Measurements from ENCODE around the gene SLC52A1.

SLC52A1 gene

DNA sequence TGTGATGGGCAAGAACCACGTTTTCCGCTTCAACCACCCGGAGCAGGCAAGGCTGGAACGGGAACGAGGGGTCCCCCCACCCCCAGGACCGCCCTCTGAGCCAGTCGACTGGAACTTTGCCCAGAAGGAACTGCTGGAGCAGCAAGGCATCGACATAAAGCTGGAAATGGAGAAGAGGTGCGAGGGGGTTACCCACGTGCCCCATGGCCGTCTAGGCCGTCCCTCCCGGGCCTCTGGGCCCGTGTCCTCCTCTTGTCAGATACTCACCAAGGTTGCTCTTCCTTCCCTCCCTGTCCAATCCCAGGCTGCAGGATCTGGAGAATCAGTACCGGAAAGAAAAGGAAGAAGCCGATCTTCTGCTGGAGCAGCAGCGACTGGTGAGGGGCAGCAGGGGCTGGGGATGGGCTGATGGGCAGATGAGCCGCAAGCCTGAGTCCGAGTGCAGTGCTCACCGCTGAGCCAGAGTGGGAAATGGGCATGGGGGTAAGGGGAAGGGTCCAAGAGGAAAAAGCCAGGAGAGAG lies 14.7 kb downstream of the SLC52A1 start:
- H3K4me3 Mint-ChIP-seq: no peak overlapping the region
- H3K36me3 Mint-ChIP-seq: peaks cover 55 to 66% of the 10 kb centered on the region in 2 donors
- peaks cover 14 to 32% of the 10 kb centered on the region in 2 donors for H3K4me1 Mint-ChIP-seq
- no peak for DNase-seq
- no peak for ATAC-seq (replicated peaks)
- H3K27me3 Mint-ChIP-seq: peaks cover 8 to 29% of the 10 kb centered on the region in 2 donors
- no peak overlapping the region for H3K27ac Mint-ChIP-seq
- no peaks in the 10 kb centered on the region for H3K9me3 Mint-ChIP-seq

GRCh38 chr17:5019475-5019956 lies 15.7 kb downstream of the SLC52A1 start:
- peaks cover 61 to 69% of the 10 kb centered on the region in 2 donors for H3K36me3 Mint-ChIP-seq
- no peak for DNase-seq
- no peaks in the 10 kb centered on the region for H3K9me3 Mint-ChIP-seq
- H3K27ac Mint-ChIP-seq: no peak overlapping the region
- H3K4me1 Mint-ChIP-seq: peaks cover 14 to 32% of the 10 kb centered on the region in 2 donors
- H3K27me3 Mint-ChIP-seq: peaks cover 8 to 29% of the 10 kb centered on the region in 2 donors
- ATAC-seq (replicated peaks): peak; percentile 26 to 28
- no peak overlapping the region for H3K4me3 Mint-ChIP-seq

GRCh38 chr17:5014357-5014756 lies 20.9 kb downstream of the SLC52A1 start:
- Mint-ChIP-seq H3K27ac (no peak overlapping the region), H3K36me3 (peaks cover 50 to 63% of the 10 kb centered on the region in 2 donors), H3K4me3 (no peak overlapping the region), H3K9me3 (no peaks in the 10 kb centered on the region), H3K4me1 (peaks cover 18 to 28% of the 10 kb centered on the region in 2 donors), H3K27me3 (peaks cover 4 to 23% of the 10 kb centered on the region in 2 donors)
- ATAC-seq (replicated peaks) (no peak), DNase-seq (no peak)

- Mint-ChIP-seq H3K9me3 (no peaks in the 10 kb centered on the region), H3K4me3 (no peak overlapping the region), H3K27me3 (peaks cover 9 to 31% of the 10 kb centered on the region in 2 donors), H3K36me3 (peaks cover 59 to 73% of the 10 kb centered on the region in 2 donors), H3K27ac (no peak overlapping the region), H3K4me1 (peaks cover 14 to 17% of the 10 kb centered on the region in 2 donors)
- ATAC-seq (replicated peaks): peak in 1 of 2 donors; percentile 42
- DNase-seq: no peak
Observed at GRCh38 chr17:5011928-5012327, 23.3 kb downstream of the SLC52A1 start.

GRCh38 chr17:5003214-5003867 lies 31.9 kb downstream of the SLC52A1 start:
- no peaks in the 10 kb centered on the region for H3K9me3 Mint-ChIP-seq
- H3K4me1 Mint-ChIP-seq: peaks cover 21 to 28% of the 10 kb centered on the region in 2 donors
- no peak overlapping the region for H3K27ac Mint-ChIP-seq
- H3K27me3 Mint-ChIP-seq: peaks cover 7 to 41% of the 10 kb centered on the region in 2 donors
- DNase-seq: no peak
- no peak overlapping the region for H3K4me3 Mint-ChIP-seq
- no peak for ATAC-seq (replicated peaks)
- peaks cover 77 to 80% of the 10 kb centered on the region in 2 donors for H3K36me3 Mint-ChIP-seq

DNA sequence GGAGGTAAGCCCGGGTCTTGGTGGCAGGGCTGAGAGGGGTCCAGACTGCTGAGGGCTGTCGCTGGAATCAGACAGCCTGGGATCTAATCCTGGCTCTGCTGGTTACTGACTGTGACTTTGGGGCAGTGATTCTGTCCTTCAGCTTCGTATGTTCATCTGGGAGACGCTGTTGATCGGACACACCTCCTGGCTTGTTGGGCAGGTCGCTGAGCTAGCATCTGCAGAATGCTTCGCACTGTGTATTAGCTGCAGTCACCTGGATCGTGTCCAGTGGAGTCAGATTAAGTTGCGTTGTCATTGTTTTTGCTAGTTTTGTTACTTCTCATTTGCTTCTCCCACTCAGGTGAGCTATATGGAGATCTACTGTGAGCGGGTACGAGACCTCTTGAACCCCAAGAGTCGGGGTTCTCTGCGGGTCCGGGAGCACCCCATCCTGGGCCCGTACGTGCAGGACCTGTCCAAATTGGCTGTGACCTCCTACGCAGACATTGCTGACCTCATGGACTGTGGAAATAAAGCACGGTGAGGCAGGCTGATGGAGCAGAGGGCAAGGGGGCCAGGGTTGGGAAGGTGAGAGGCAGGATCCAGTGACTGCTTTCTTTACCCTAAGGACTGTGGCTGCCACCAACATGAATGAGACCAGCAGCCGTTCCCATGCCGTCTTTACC lies 33.0 kb downstream of the SLC52A1 start:
- Mint-ChIP-seq H3K4me3 (no peak overlapping the region), H3K36me3 (peaks cover 66 to 69% of the 10 kb centered on the region in 2 donors)
- no peak for ATAC-seq (replicated peaks)

GRCh38 chr17:5000237-5000639 lies 35.0 kb downstream of the SLC52A1 start:
- Mint-ChIP-seq H3K36me3 (peaks cover 48 to 55% of the 10 kb centered on the region in 2 donors), H3K4me1 (peaks cover 27 to 37% of the 10 kb centered on the region in 2 donors), H3K27me3 (peaks cover 7 to 29% of the 10 kb centered on the region in 2 donors), H3K4me3 (no peak overlapping the region), H3K9me3 (no peaks in the 10 kb centered on the region), H3K27ac (no peak overlapping the region)
- no peak for ATAC-seq (replicated peaks)
- DNase-seq: no peak

More for the DNA sequence above, 33.0 kb downstream of the SLC52A1 start:
- no peak overlapping the region for H3K27ac Mint-ChIP-seq
- peaks cover 6 to 38% of the 10 kb centered on the region in 2 donors for H3K27me3 Mint-ChIP-seq
- no peaks in the 10 kb centered on the region for H3K9me3 Mint-ChIP-seq
- DNase-seq: no peak
- peaks cover 21 to 30% of the 10 kb centered on the region in 2 donors for H3K4me1 Mint-ChIP-seq

- no peak for ATAC-seq (replicated peaks)
- peaks cover 27 to 37% of the 10 kb centered on the region in 2 donors for H3K4me1 Mint-ChIP-seq
- peaks cover 8 to 29% of the 10 kb centered on the region in 2 donors for H3K27me3 Mint-ChIP-seq
- H3K36me3 Mint-ChIP-seq: peaks cover 41 to 48% of the 10 kb centered on the region in 2 donors
- peak overlapping the region; percentile 32 for H3K27ac Mint-ChIP-seq
- DNase-seq: no peak
- no peaks in the 10 kb centered on the region for H3K9me3 Mint-ChIP-seq
- H3K4me3 Mint-ChIP-seq: peak overlapping the region; percentile 78 to 94
Observed at GRCh38 chr17:4999430-5000093, 35.7 kb downstream of the SLC52A1 start.

DNA sequence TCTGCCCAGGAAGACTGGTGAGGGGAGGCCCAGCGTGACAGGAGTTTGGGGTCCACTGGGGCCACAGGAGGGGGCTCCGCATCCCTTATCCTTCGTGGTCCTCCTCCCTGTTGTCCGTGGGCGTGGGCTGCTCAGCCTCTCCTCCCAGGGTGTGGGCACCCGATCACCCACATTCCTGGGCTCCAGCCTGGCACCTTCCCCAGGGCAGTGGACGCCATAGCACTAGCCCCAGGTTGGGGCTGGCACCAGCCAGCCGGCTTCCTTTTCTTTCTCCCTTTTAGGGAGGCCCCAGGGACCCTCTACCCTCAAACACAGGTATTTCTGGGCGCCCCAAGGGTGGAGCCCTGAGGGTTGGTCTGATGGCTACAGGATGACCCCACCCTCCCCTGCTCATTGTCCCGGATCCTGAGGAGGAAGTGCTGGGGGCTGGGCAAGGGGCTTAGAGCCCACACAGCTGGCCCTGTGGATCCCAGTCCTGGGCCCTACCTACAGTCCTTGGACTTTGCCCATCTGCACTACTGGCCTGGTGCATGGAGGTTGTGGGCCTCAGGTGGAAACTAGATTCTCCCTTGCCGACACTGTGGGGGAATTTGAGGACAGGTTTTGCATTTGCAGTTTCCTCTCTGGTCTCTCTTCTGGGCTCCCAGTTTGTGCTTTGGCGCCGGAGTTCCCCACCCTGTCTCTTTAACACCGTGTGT lies 36.3 kb downstream of the SLC52A1 start:
- no peak for DNase-seq
- Mint-ChIP-seq H3K36me3 (peaks cover 34 to 41% of the 10 kb centered on the region in 2 donors), H3K4me1 (peaks cover 27 to 37% of the 10 kb centered on the region in 2 donors)

DNA sequence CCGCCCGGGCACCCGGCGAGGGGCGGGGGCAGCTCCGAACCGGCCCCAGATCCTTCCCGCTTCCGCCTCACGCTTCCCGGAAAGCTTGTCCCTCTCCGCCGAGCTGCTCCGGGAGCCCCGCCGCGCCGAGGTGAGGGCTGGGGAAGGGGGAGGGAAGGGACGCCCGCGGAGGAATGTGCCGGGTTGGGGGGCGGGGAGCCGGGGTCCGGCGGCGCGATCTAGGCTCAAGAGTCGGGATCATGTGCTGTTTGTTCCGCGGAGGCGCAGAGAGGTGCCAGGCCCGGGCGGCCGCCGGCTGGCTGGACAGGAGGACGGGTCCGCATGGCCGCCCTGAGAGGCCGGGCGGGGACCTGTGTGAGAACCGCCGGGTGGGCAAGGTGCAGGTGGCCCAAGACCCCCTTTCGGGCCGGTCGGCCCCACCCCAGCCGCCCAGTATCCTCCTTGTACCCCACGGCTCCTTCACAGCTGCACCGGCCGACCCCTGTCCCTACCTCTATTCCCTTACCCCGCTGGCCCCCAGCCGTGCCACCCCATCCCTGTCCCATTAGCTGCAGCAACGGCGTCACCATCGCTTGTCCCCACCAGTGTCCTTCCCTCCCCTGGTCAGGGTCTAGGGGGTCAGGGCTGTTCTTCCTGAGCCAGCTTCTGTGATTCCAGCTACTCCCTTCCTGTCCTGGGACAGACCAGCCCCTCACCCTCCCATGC lies 37.0 kb downstream of the SLC52A1 start:
- Mint-ChIP-seq H3K27me3 (peaks cover 5 to 22% of the 10 kb centered on the region in 2 donors), H3K4me3 (peak overlapping the region; percentile 78 to 94), H3K27ac (peak overlapping the region; percentile 89), H3K36me3 (peaks cover 27 to 34% of the 10 kb centered on the region in 2 donors), H3K4me1 (peaks cover 27 to 37% of the 10 kb centered on the region in 2 donors), H3K9me3 (no peaks in the 10 kb centered on the region)
- ATAC-seq (replicated peaks) (peak; percentile 26 to 29), DNase-seq (no peak)

More for the DNA sequence above, 36.3 kb downstream of the SLC52A1 start:
- peak overlapping the region; percentile 78 to 94 for H3K4me3 Mint-ChIP-seq
- peaks cover 5 to 28% of the 10 kb centered on the region in 2 donors for H3K27me3 Mint-ChIP-seq
- no peaks in the 10 kb centered on the region for H3K9me3 Mint-ChIP-seq
- peak in 1 of 2 donors; percentile 27 for ATAC-seq (replicated peaks)
- H3K27ac Mint-ChIP-seq: peak overlapping the region; percentile 89

DNA sequence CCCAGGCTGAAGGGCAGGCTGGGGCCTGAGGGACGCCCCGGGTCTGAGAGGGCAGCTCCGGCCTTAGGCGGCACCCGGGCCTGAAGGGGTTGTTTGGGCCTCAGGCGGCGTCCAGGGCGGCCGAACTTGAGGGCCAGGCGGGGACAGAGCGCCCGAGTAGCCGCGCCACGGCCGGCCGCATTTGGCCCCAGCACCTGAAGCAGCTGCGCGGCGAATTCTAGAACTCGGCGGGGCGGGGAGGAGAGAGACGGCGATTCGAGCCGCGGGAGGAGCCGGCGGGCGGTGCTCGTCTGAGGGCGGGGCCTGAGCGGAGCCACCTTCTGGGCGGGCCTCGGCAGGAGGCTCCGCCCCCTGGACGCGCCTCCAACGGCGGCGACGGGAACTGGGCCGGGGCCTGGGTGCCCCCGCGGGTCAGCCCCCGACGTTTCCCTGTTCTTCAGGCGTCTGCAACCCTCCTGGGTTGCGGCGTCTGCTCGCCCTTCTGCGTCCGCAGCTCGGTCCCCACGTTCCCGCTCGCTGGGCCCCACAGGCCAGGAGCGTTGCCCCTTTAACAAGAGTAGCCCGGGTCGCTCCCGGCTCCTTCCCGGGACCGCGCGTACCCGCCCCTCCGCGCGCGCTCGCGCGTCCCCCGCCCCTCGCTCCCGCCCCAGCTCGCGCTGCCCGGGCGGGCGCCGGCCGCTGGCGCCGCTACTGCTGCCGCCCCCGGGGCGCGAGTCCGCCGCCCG lies 37.8 kb downstream of the SLC52A1 start, which contains the start of the genes INCA1 and KIF1C:
INCA1 (minus strand) TSS at position 221 of the 725 bp plus-strand sequence. CDS start 3,085 bp downstream, outside the sequence.
KIF1C (plus strand) TSS at position 649 of the 725 bp plus-strand sequence. CDS start 2,297 bp downstream, outside the sequence.
- DNase-seq: peak; percentile 88
- Mint-ChIP-seq H3K4me3 (peak within 1 kb of the TSS; percentile 86 to 94), H3K9me3 (no peaks in the 10 kb centered on the region), H3K4me1 (peaks cover 27 to 37% of the 10 kb centered on the region in 2 donors), H3K27me3 (peaks cover 5 to 16% of the 10 kb centered on the region in 2 donors), H3K27ac (peak within 1 kb of the TSS; percentile 89), H3K36me3 (peaks cover 21 to 27% of the 10 kb centered on the region in 2 donors)
- peak; percentile 92 to 96 for ATAC-seq (replicated peaks)

DNA sequence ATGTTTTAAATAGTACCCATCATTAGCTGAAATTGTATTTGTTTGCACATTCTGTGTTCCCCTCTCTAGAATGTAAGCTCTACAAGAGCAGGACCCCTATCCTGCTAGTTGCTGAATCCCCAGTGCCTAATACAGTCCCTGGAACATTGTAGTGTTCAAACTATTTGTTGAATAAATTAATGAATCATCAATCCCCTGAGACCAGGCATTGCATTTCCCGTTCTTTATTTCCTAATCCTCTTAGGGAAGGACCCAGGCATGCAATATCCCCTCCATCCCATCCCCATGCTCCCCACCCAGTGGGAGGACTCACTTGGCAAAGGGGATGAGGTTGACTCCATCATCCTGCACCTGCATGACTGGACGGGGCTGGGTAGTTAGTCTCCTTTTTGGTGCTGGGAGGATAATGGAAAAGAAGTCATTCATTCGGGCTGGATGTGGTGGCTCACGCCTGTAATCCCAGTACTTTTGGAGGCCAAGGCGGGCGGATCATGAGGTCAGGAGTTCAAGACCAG lies 41.1 kb downstream of the SLC52A1 start:
- no peak overlapping the region for H3K27ac Mint-ChIP-seq
- no peak for ATAC-seq (replicated peaks)
- no peaks in the 10 kb centered on the region for H3K9me3 Mint-ChIP-seq
- H3K4me3 Mint-ChIP-seq: no peak overlapping the region
- no peak for DNase-seq
- peaks cover 24 to 28% of the 10 kb centered on the region in 2 donors for H3K4me1 Mint-ChIP-seq
- H3K36me3 Mint-ChIP-seq: peaks cover 14 to 18% of the 10 kb centered on the region in 2 donors
- peaks cover 5 to 16% of the 10 kb centered on the region in 2 donors for H3K27me3 Mint-ChIP-seq
